C1 segment of cervical spinal cord (tissue), 14 donors: ENCODE results near the gene PUM1.
A peak's percentile ranks its signal among the peaks of the same experiment; 100 is the strongest.

Experiments
- DNase-seq, 14 donors: peaks; one replicate each; lab custom pipeline; 2025; lab: John Stamatoyannopoulos, UW

PUM1 gene

DNA sequence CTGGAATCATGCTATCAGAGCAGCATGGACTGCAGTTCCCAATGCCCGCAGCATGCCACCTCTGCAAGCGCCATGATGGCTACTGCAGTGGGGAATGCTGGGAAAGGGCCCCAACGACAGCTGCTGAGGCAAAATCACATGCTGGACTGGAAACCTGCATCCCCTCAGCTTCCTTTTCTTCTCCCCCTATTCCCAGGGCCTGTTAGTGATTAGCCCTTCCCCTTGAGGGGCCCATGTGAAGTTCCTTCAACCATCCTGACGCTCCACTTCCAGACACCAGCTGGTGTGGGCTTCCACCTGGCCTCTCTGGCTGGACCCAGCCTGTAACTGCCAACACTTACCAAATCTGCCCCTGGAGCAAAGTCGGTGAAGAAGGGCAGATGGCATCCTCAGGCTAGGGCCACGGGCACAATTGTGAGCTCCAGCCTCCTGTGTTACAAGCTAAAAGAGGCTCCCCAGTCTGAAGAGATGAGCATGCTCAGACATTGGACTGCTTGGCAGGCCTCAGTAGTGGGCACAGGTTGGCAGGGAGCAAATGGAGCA lies 134.8 kb downstream of the PUM1 start:
- DNase-seq = peak in 2 of 14 donors; percentile 13 to 19

- DNase-seq = no peak
Measured at GRCh38 chr1:30929944-30930525, 135.5 kb downstream of the PUM1 start.

DNA sequence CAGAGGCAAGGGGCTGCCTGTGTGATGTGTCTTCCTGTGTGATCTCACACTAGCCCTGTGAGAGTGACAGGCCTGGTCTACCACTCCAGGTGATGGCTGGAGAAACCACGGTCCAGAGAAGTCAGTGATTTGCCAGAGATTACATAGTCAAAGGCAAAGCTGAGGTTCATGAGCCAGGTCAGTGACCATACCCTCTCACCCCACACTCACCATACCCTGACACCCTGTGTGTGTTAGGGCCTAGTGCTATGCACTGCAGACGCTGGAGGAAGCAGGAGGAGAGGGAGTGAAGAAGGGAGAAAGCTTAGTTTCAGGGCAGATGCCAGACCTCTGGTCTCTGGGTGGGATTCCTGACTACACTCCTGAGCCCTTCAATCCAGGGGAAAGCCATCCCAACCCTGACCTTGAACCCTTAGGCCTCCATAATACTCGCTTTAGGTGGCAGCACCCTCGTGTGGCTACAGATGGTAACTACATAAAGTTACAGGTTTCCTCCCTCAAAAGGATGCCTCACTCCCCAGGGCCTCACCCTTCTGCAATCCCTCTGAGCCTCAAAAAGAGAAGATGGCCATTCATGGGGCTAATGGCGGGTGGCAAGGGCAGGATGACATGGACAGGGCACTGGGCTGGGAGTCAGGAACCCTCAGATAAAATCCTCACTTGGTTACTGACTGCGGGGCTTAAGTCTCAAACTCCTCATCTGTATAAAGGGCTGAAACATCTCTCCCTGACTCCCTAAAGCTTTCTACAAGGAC lies 136.2 kb downstream of the PUM1 start:
- DNase-seq = peak in 2 of 14 donors; percentile 4 to 34

DNA sequence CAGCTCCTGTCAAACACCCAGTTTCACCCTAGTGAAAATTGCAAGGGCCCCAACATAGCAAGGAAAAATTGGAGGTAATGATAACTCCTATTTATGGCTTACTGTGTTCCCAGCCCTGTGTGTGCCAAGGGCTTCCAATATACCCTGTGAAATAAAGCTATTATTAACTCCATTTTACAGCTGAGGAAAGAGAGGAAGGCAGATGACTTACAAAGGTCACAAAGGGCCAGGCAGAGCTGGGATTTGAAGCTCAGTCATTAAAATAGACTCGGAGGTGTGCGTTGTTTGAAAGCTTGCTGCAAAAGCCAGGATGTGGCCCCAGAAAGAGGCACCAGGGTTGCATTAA lies 136.8 kb downstream of the PUM1 start:
- DNase-seq = no peak

DNA sequence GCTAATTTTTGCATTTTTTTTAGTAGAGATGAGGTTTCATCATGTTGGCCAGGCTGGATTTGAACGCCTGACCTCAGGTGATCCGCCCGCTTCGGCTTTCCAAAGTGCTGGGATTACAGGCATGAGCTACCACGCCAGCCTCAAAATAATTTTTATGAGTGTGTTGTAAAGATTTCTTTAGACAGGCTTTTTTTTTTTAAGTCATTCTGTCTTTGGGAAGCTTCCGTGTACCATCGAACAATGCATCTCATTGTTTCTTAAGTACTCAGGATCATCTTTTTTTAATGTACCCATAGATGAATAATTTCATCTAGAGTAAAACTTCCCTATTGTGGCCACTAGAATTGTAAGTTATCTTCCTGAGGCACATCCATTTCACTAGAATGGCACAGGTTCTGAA lies 137.3 kb downstream of the PUM1 start:
- DNase-seq = no peak

GRCh38 chr1:30927448-30927847 lies 138.1 kb downstream of the PUM1 start:
- DNase-seq = no peak

GRCh38 chr1:30923597-30923996 lies 141.9 kb downstream of the PUM1 start:
- no peak for DNase-seq

DNA sequence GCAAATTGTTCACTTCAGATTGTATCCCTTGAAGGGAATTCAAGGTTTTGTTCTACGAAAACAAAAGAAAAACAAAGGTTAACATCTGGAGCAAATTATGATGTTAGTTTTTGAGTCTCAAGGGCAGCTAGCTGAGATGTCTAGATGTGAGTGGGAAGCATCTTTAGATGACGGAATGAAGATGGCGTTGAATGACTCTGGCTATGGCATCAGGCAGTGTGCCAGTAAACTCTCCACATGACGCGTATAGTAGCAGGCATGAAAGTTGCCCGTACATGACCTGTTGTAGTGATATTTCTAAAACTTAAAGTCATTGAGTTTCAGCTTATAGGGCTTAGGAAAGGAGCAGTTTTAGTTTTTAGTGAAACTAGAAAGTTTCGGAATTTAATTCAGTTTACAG lies 144.7 kb downstream of the PUM1 start:
- no peak for DNase-seq

GRCh38 chr1:30919025-30919881 lies 146.3 kb downstream of the PUM1 start:
- DNase-seq = no peak

DNA sequence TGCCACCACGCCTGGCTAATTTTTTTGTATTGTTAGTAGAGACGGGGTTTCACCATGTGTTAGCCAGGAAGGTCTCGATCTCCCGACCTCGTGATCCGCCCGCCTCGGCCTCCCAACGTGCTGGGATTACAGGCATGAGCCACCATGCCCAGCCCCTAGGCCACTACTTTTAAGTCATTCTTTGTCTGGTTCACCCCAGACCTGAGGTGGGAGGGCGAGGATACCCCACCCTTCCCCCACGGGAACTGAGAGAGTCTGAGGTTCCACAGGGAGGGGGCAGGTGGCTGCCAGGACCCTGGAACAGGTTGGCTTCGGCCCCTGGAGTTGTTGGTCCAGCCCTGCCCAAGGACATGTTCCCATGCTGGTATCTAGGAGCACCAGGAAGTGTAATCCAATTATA lies 149.2 kb downstream of the PUM1 start:
- DNase-seq = no peak

DNA sequence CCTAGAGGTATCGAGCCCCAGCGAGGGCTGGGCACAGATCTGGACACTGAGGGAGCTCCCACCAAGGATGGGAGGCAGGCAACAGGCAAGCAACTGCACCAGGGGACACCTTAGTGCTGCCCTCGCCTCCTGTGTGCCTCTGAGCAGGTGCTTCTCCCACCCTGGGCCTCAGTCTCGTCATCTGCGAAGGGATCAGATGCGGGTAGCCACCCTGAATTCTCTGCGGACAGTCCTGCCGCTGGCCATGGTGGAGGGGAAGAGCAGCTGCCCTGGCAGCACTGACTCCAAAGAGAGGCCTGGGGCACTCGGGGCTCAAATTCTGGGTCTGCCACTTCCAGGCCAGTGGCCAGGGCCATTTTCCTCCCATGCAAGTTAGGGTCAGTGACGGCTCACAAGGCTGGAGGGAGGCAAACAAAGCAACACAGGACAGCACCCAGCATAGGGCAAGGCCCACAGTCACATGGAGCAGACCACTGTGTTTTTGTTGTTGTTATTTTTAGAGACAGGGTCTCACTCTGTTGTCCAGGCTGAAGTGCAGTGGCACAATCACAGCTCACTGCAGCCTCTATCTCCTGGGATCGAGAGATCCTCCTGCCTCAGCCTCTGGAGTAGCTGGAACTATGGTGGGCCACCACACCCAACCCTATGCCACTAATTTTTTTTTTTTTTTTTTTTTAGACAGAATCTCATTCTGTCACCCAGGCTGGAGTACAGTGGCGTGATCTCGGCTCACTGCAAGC lies 149.9 kb downstream of the PUM1 start:
- DNase-seq = no peak

DNA sequence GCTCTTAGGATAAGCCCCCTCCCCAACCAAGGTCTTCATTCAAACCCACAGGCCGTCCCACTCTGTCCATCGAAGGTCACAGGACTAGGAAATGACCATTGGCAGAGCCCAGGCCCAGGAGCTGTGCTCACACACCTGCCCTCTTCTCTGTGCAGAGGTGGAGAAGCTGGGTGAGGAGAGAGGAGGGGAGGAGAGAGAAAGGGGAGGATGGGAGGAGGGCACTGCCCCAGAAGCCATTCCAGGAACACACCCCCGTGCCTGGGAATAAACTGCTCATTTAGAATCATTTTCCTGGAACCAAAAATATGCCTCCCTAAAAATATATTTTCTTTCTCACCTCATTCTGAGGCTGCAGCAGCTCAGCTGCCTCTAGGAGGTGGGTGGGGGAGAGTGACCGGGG lies 150.6 kb downstream of the PUM1 start:
- no peak for DNase-seq

DNA sequence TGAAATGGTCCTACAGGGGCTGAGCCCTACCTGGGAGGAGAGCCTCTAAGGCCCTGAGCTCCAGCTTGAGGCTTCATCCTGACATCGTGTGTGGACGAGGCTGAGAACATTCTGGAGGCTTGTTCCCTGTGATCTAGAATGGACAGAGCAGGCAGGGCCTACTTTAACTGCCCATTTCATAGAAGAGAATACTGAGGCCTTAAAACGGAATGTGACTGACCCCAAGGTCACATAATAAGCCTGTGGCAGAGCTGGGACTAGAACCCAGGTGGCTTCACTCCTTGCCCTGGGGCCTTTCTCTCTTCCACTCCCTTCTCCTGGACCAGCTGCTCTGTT lies 151.0 kb downstream of the PUM1 start:
- DNase-seq = no peak

DNA sequence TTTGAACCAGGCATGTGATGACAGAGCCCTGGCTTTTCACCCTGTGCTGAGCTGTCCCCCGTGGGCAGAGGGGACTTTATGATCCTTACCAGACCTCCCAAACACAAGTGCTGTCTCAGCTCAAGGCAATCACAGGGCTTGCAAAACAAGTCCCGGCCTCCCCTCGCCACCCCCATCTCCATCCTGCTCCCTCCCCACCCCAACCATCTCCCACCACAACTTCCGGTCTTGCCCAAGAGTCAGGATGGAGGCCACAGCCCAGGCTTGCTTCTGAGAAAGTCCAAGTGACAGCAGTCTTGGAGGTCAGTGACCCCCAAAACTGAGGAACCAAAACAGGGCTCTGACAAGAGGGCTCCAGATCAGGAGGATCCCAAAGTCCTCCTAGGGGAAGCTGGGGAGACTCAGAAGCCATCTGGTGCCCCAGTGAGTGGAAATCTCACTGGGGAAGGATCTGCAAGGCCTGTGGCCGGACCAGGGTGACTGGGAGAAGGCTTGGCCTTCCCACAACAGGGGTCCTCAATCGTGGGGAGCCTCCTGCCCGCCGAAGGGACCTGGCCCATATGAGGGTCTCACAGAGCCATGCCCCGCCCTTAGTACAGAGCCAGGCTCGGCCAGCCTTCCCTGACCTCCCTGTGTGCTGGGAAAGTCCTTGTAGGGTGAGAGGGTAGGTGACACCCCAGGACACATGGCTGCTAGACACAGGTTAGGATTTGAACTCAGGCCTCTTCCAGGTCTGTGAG lies 152.4 kb downstream of the PUM1 start:
- peak in 3 of 14 donors; percentile 25 to 56 (median 30) for DNase-seq

GRCh38 chr1:30912224-30912623 lies 153.3 kb downstream of the PUM1 start:
- no peak for DNase-seq

DNA sequence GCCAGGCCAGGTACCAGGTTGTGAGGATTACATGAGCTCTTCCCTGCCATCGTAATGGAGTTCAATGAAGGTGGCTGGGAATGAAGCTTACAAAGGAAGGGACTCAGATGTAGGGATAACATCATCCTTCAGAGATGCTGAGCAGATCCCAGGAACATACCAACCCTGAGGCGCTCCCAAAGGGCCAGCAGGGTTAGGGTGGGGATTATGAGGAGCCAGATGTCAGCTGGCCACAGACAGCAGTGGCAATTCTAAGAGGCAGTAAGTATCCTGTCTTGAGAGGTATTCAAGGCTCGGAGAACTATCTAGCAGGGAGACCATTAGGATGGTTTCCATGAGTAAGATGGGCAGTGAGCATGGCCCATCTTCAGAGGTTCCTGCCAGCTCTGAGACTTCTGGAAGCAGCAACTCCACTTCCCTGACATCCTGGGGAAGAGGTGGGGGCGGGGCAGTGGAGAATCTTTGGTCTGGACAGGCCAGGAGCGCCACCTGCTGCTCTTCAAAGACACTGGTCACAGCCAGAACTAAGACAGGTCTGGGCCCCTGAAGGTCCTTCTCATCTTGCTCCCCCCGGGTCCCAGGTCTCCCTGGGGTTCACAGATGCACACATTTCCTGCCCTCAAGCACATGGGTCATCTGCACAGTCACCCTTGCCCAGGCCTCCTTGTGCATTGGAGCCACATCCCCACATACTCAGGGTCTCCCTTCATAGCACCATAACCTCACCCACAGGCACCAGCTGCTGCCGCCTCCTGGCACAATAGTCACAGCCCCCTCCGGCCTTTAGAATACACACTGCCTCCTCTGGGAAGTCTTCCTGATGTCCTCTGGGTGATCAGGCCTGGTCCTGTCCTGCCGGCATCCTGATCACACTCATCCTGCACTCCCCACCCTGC lies 154.2 kb downstream of the PUM1 start:
- DNase-seq = peak in 13 of 14 donors; percentile 34 to 81 (median 67)

DNA sequence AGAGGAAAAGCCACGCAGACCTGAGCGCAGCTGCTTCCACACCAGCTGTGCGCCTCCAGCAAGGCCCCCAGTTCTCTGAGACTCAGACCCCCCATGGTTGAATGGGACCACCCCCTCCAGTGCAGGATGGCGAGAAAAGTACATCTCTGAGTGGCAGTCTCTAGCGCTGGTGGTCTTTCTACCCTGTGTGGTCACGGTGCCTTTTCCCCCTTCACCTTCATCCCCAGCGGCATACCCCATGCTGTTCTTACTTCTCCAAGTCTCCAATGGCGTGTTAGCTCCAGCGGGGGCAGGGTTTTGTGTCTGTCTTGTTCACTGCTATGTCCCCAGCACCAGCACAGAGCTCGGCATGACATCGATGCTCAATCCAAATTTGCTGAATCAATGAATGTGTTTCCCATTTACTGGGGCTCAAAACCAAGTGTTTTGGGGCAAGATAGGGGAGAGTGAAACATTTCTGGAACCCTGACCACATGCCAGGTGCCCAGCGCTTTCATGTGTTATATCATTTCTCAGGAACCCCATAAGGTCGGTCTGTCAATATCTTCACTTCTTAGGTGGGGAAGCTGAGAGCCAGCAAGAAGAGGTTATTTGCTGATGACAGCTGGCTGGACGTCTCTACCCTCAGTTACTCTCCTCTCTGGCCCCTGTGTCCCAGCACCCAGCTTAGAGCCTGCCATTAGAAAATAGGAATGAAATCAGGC lies 156.0 kb downstream of the PUM1 start:
- DNase-seq = no peak

DNA sequence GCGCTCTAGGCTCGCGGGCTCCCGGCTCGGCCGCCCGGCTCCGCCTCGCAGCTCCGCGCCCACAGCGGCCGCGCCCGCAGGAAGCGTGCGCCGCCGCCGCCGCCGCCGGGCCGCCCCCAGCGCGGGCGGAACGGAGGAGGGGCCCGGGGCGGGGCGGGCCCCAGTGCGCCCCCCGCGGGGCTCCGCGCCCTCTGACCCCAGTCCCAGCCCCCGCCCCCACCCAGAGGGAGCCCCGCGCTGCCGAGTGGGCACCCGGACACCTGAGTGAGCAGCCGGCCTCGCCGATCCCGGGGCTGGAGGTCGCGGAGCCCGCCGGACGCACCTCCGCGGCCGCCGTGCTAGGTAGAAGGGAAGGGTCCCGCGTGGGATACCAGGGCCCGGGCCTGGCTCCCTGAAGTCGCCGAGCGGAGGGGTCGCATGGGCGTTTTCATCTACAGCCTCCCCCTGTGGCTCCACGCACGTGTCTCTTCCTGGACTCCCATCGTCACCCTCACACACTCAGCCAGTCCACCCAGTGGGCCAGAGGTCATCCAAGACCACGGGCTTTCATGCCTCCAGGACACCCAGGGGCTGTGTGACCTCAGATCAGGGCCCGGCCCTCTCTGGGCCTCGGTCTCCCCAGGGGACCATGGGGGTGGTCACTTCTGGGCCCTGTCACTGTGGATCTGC lies 156.7 kb downstream of the PUM1 start, which contains the start of gene SDC3:
Gene SDC3 (minus strand): TSS at position 63 of the 669 bp plus-strand sequence. CDS start 172 bp downstream, outside the sequence.
- DNase-seq = peak in 1 of 14 donors; percentile 49

DNA sequence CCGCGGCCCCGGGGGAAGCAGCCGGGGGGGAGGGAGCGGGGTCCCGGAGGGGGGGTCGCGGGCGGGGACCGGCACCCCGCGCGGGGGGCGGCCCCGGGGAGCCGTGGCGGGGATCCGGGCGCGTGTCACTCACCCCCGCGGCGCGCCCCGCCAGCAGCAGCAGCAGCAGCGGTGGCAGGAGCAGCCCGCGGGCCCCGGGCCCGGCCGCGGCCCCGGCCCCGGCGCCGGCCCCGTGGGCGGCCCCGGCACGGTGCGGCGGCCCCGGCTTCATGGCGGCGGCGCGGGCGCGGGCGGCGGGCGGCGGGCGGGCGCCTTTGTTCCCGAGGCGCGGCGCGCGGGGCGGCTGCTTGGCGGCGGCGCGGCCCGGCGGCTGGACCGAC lies 157.2 kb downstream of the PUM1 start:
- no peak for DNase-seq
